HepG2 (cell line): ENCODE measurements around the gene CHDH. TPM values are rescaled to one million over a fixed set of nuclear protein-coding genes. Genes with fewer than 3 reads are reported as not detected.

Experiments used
- ATAC-seq: fragments of 200-7000 bp; cut with Tn5 transposase; 3 replicates; pipeline ENCODE4 v1.9.1; 2020; ENCODE audit warnings: mild to moderate bottlenecking, moderate library complexity
- BruUV-seq: library from RNA; stranded (reverse); fragments of 400-500 nt; replicated peaks from 2 replicates; lab custom pipeline; 2021; lab: Mats Ljungman, UMichigan
- CTCF ChIA-PET: fragments of 300-600 bp; formaldehyde crosslinking; extraction: SDS; loops from one replicate; lab custom pipeline; 2021; ENCODE audit warnings: low total read pairs, inconsistent platforms, low intra/inter-chr PET ratio; lab: Yijun Ruan, JAX
- POLR2A ChIA-PET: fragments of 350-600 bp; sonication (Branson Sonifier 250); formaldehyde crosslinking; loops from one replicate; lab custom pipeline; 2020; ENCODE audit warnings: antibody characterized with exemption, inconsistent platforms; lab: Yijun Ruan, JAX
- DNase-seq: peaks from one replicate; pipeline ENCODE4 v3.0.0-alpha.2; 2015; ENCODE audit warnings: low spot score
- FAIRE-seq: peaks from 3 replicates; lab custom pipeline; 2011; peaks lifted over from hg19 to GRCh38; lab: Jason Lieb, UNC
- H2AFZ ChIP-seq: one replicate; pipeline ENCODE4 v1.6.1; 2011; ENCODE audit warnings: low read length, inconsistent platforms
- H3K27ac ChIP-seq: fragments of 300-600 bp; 3 replicates; pipeline ENCODE4 v1.8.0; 2011; ENCODE audit warnings: mixed run types, mild to moderate bottlenecking, mixed read lengths, low read length, inconsistent platforms; ENCODE audit not compliant: insufficient read depth; ENCODE audit errors: extremely low read length
- H3K27me3 ChIP-seq, 2 experiments: fragments of 200-600 bp in 1 of 2; 2 replicates in 1 of 2; 3 replicates in 1 of 2; pipeline versions ENCODE4 v1.6.0 to v1.8.0; 2011; ENCODE audit warnings: low read length in 2 of 2, mild to moderate bottlenecking in 2 of 2, moderate library complexity in 2 of 2, inconsistent platforms in 1 of 2; ENCODE audit not compliant: insufficient read depth in 2 of 2, control insufficient read depth in 1 of 2
- H3K36me3 ChIP-seq, 2 experiments: fragments of 200-600 bp in 1 of 2; replicated peaks in 1 of 2; 2 replicates in 1 of 2; 3 replicates in 1 of 2; pipeline versions ENCODE4 v1.5.1 to v1.8.0; 2011; ENCODE audit warnings: low read length in 2 of 2, inconsistent platforms in 1 of 2; ENCODE audit not compliant: insufficient read depth in 2 of 2, control insufficient read depth in 1 of 2
- H3K4me1 ChIP-seq: 2 replicates; pipeline ENCODE4 v1.5.1; 2012; ENCODE audit warnings: low read length, inconsistent platforms; ENCODE audit not compliant: insufficient read depth
- H3K4me2 ChIP-seq: 2 replicates; pipeline ENCODE4 v1.6.0; 2011; ENCODE audit warnings: low read depth, low read length, inconsistent platforms
- H3K4me3 ChIP-seq, 3 experiments: fragments of 200-600 bp in 1 of 3; sonication (generic), shearing (Covaris generic) in 1 of 3; replicated peaks in 1 of 3; 2 replicates each; pipeline ENCODE4 v1.5.1; 2011 to 2016; ENCODE audit warnings: low read length in 3 of 3, inconsistent platforms in 2 of 3, low read depth in 2 of 3, mild to moderate bottlenecking in 2 of 3, control low read depth in 1 of 3, mixed read lengths in 1 of 3; ENCODE audit not compliant: insufficient read depth in 1 of 3
- H3K79me2 ChIP-seq: one replicate; pipeline ENCODE4 v1.6.1; 2011; ENCODE audit warnings: low read length, inconsistent platforms; ENCODE audit not compliant: insufficient read depth
- H3K9ac ChIP-seq: 2 replicates; pipeline ENCODE4 v1.6.0; 2011; ENCODE audit warnings: mild to moderate bottlenecking, low read depth, low read length, inconsistent platforms; ENCODE audit not compliant: insufficient read depth
- H3K9me3 ChIP-seq: 2 replicates; pipeline ENCODE4 v1.5.1; 2012; ENCODE audit warnings: mild to moderate bottlenecking, low read length
- H4K20me1 ChIP-seq: 2 replicates; pipeline ENCODE4 v1.6.0; 2011; ENCODE audit warnings: inconsistent platforms, mild to moderate bottlenecking, low read length, moderate library complexity; ENCODE audit not compliant: insufficient read depth
- CAMTA2 ChIP-seq: sonication (generic); formaldehyde crosslinking; IDR thresholded peaks from 2 replicates; pipeline ENCODE4 v1.4.0; 2020; ENCODE audit warnings: mild to moderate bottlenecking, missing genetic modification reagents, borderline replicate concordance
- GTF3A ChIP-seq: sonication (generic); formaldehyde crosslinking; conservative IDR thresholded peaks from 2 replicates; pipeline ENCODE4 v1.4.0; 2020; ENCODE audit warnings: mild to moderate bottlenecking, missing genetic modification reagents
- MTA1 ChIP-seq: sonication (generic); formaldehyde crosslinking; IDR thresholded peaks from 2 replicates; pipeline ENCODE4 v1.4.0; 2020; ENCODE audit warnings: missing genetic modification reagents, mild to moderate bottlenecking, borderline replicate concordance
- ZNF101 ChIP-seq: sonication (generic); formaldehyde crosslinking; IDR thresholded peaks from 2 replicates; pipeline ENCODE4 v1.4.0; 2020; ENCODE audit warnings: mild to moderate bottlenecking, low read depth, missing genetic modification reagents, borderline replicate concordance
- WGBS: methylation state at CpG from one replicate; pipeline ENCODE4 v1.1.6; 2017; ENCODE audit warnings: low lambda C conversion rate; 5-methylcytosine and 5-hydroxymethylcytosine counted together
- in situ Hi-C: cut with HindIII; loops from 2 replicates; pipeline ENCODE4 v1.10.0; 2017; ENCODE audit warnings: low pct_unique_long_range_greater_than_20kb; ENCODE audit not compliant: extremely low pct_ligation_motif_present
- intact Hi-C: fragments of 100-400 bp; cut with micrococcal nuclease; formaldehyde crosslinking; loops from one replicate; pipeline ENCODE4 v1.10.0; 2022; ENCODE audit not compliant: unreplicated experiment
- polyA plus RNA-seq, 8 experiments: library from polyadenylated mRNA; depleted of rRNA in 3 of 8; stranded (reverse) in 7 of 8; unstranded in 1 of 8; fragments of >200 nt; fragmentation: Illumina TruSeq in 4 of 8; extraction: Trizol in 4 of 8; gene quantifications; 2 replicates each; pipeline versions ENCODE4 v1.2.1 to v1.2.3, GENCODE V29; 2011 to 2016; ENCODE audit warnings: low read depth in 4 of 8, missing spikeins in 1 of 8, mixed read lengths in 1 of 8; ENCODE audit not compliant: insufficient read depth in 1 of 8
- total RNA-seq, 5 experiments: library from RNA; depleted of rRNA; stranded (reverse); fragments of >200 nt; fragmentation: Illumina TruSeq; extraction: Trizol; gene quantifications; 2 replicates each; pipeline ENCODE4 v1.2.3, GENCODE V29; 2016; ENCODE audit warnings: low read depth in 1 of 5

CHDH gene
- total and polyA plus RNA-seq, 2 of the 13 experiments (the other 11 are each of a cell fraction or from before 2014, with no cell fraction given): 28.1 to 48.9 TPM

- no peak overlapping the region for H3K9ac ChIP-seq
- TF ChIP-seq MTA1 (CRISPR knock-in tag) (no peak), ZNF101 (CRISPR knock-in tag) (no peak), GTF3A (CRISPR knock-in tag) (no peak)
- H3K4me1 ChIP-seq: no peaks in the 10 kb centered on the region
- no peak overlapping the region for H2AFZ ChIP-seq
- no TSS peak for BruUV-seq
- no peak for ATAC-seq
- intact Hi-C loops (no loop called here), in situ Hi-C loops (no loop called here)
- no peaks in the 10 kb centered on the region for H3K36me3 ChIP-seq
- CTCF ChIA-PET: no interaction called here
- H3K4me3 ChIP-seq: no peak overlapping the region
- DNase-seq: no peak
- no peaks in the 10 kb centered on the region for H3K79me2 ChIP-seq
- 89% methylated on average over 5 of the region's 5 CpGs for WGBS
- no peaks in the 10 kb centered on the region for H3K9me3 ChIP-seq
- no peak overlapping the region for H3K27ac ChIP-seq
- POLR2A ChIA-PET: no interaction called here
- no peaks in the 10 kb centered on the region for H4K20me1 ChIP-seq
- no peak overlapping the region for H3K4me2 ChIP-seq
- no peak for FAIRE-seq
- no peaks in the 10 kb centered on the region for H3K27me3 ChIP-seq
Observed at GRCh38 chr3:53790470-53790869, 55.7 kb downstream of the CHDH start.

GRCh38 chr3:53789459-53789858, 56.8 kb downstream of the CHDH start:
- no peak for FAIRE-seq
- H3K79me2 ChIP-seq: no peaks in the 10 kb centered on the region
- H2AFZ ChIP-seq: no peak overlapping the region
- H3K9me3 ChIP-seq: no peaks in the 10 kb centered on the region
- intact Hi-C loops: no loop called here
- in situ Hi-C loops: no loop called here
- no peaks in the 10 kb centered on the region for H3K27me3 ChIP-seq
- H3K36me3 ChIP-seq: no peaks in the 10 kb centered on the region
- H3K4me1 ChIP-seq: no peaks in the 10 kb centered on the region
- ATAC-seq: no peak
- no peak for DNase-seq
- ChIA-PET CTCF (no interaction called here), POLR2A (no interaction called here)
- H4K20me1 ChIP-seq: no peaks in the 10 kb centered on the region
- H3K9ac ChIP-seq: no peak overlapping the region
- BruUV-seq: no TSS peak
- H3K27ac ChIP-seq: no peak overlapping the region
- no peak overlapping the region for H3K4me2 ChIP-seq
- TF ChIP-seq CAMTA2 (CRISPR knock-in tag): no peak
- TF ChIP-seq, all 625 proteins: peak for 0
- no peak overlapping the region for H3K4me3 ChIP-seq
- 69% methylated on average over 9 of the region's 16 CpGs for WGBS
